IPS-15b (cell line): ENCODE data around the gene CDH13.

ENCODE experiments used
- H3K27me3 ChIP-seq: one replicate; pipeline ENCODE4 v1.6.1; 2013; ENCODE audit warnings: low read length; ENCODE audit not compliant: control insufficient read depth, insufficient read depth
- H3K36me3 ChIP-seq: one replicate; pipeline ENCODE4 v1.6.1; 2013; ENCODE audit warnings: low read length; ENCODE audit not compliant: control insufficient read depth, insufficient read depth
- H3K4me1 ChIP-seq: one replicate; pipeline ENCODE4 v1.6.1; 2013; ENCODE audit warnings: mild to moderate bottlenecking, low read length; ENCODE audit not compliant: control insufficient read depth, insufficient read depth
- H3K4me3 ChIP-seq: one replicate; pipeline ENCODE4 v1.5.1; 2013; ENCODE audit warnings: low read depth, low read length
- H3K9ac ChIP-seq: one replicate; pipeline ENCODE4 v1.6.1; 2013; ENCODE audit warnings: low read depth, mild to moderate bottlenecking, low read length
- H3K9me3 ChIP-seq: one replicate; pipeline ENCODE4 v1.6.1; 2013; ENCODE audit warnings: mild to moderate bottlenecking, low read length; ENCODE audit not compliant: control insufficient read depth, insufficient read depth

CDH13 gene

DNA sequence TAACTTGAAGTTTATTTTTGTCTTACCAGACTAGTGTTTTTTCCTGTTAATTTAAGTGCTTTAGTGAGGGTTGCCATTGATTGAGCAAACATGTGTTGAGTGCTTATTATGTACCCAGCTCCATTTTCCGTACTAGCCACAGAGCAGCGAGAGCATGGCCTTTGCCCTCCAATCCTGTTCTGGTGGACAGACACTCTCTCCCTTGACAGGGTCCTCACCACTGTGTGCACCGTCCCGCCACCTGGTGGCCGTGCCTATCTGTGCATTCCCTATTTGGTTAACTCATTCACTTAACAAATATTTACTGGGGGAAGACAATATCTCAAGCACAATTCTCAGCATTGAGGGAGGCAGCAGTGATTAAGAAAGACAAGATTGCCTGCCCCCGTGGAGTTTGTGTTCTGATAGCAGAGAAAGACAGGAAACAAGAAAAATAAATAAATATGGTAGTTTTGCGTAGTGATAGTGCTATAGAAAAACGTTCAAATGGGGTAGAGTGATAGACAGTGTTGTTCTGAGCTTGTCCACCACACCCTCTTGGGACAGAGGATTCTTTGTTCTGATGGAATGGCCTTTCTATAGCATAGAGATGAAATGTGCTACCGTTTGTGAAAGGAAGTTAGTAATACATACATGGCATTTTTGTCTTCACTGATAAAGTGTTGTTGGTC lies 13.0 kb downstream of the CDH13 start:
- H3K4me1 ChIP-seq, result peaks cover 18% of the 10 kb centered on the region
- no peak overlapping the region for H3K4me3 ChIP-seq
- no peaks in the 10 kb centered on the region for H3K27me3 ChIP-seq
- H3K36me3 ChIP-seq, result no peaks in the 10 kb centered on the region
- H3K9me3 ChIP-seq, result no peaks in the 10 kb centered on the region
- no peak overlapping the region for H3K9ac ChIP-seq

DNA sequence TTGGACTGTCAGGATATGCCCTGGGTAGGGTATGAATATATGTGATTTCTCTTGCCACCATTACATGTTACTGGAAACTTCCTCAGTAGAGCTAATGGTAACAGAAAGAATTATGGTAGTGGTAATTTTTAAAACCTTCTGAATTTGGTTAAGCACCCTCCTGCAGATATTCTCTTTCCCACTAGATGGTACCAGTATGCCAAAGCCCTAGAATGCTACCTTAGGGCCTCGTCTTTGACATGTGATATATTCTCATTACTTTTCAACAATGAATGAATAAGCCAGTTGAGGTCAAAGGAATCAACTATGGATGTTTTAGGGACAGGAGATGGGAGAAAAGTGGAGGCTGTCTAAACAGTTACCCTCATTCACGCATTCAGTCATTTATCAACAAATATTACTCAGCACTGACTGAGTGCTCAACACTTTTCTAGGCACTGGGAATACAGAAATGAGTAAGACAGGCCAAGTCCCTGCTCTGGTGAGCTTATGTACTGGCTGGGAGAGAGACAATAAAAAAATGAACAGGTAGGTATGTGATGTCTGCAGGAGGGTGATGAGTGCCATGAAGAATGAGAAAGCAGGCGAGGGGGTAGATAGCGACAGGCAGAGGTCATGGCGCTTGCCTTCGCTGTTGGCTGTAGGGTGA lies 14.7 kb downstream of the CDH13 start:
- H3K4me3 ChIP-seq, result no peak overlapping the region
- no peaks in the 10 kb centered on the region for H3K36me3 ChIP-seq
- no peaks in the 10 kb centered on the region for H3K9me3 ChIP-seq
- H3K27me3 ChIP-seq, result no peaks in the 10 kb centered on the region
- H3K9ac ChIP-seq, result no peak overlapping the region
- peaks cover 22% of the 10 kb centered on the region for H3K4me1 ChIP-seq

DNA sequence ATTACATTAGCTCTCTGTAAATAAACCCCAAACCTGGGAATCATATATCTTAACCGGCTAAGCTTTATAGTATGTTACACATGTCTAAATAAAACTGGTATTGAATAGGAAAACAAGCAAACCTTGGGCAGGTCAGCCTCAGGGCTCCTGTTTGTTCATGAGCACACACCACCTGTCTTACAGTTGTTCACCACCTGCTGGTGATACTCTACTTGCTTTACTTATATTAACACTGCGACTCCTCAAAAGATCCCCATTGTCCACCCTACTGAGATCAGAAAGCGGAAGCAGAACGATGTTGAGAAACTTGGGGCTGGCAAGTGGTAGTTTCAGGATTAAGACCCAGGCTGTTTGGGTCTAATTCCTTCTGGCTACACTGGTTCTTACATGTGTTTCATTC lies 16.4 kb downstream of the CDH13 start:
- no peaks in the 10 kb centered on the region for H3K36me3 ChIP-seq
- no peak overlapping the region for H3K4me3 ChIP-seq
- no peaks in the 10 kb centered on the region for H3K27me3 ChIP-seq
- no peaks in the 10 kb centered on the region for H3K9me3 ChIP-seq
- peaks cover 22% of the 10 kb centered on the region for H3K4me1 ChIP-seq
- no peak overlapping the region for H3K9ac ChIP-seq

DNA sequence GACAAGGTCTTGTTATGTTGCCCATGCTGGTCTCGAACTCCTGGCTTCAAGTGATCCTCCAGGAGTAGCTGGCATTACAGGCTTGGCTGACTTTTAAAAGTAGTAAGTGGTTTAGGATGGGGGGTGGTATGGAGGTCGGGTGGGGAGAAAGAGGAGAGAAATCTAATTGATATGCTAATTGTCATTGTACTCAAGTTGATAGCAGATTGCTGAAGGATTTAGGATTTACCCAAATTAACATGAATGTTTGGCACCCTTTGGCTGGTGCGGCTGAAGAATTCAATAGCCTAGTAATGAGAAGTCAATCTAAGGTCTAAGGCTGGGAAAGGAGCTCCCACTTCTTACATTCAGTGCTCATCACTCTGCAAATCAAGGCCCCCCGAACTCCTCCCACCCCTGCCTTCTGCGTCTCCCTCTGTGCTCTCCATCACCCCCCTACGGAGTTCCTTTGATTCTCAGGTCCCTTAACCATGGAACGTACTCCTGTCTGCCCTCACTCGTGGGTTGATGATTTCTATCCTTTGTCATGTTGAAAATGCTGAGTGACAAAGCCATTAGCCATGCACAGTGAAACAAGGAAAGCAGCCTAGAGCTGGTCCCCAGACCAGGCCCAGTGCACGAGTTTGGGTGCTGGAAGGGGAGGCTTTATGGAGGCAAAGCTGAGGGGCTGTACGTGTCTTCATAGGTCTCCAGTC lies 17.3 kb downstream of the CDH13 start:
- H3K9me3 ChIP-seq, result no peaks in the 10 kb centered on the region
- H3K9ac ChIP-seq, result no peak overlapping the region
- no peaks in the 10 kb centered on the region for H3K36me3 ChIP-seq
- peaks cover 22% of the 10 kb centered on the region for H3K4me1 ChIP-seq
- no peaks in the 10 kb centered on the region for H3K27me3 ChIP-seq
- peak overlapping the region; percentile 27 for H3K4me3 ChIP-seq

DNA sequence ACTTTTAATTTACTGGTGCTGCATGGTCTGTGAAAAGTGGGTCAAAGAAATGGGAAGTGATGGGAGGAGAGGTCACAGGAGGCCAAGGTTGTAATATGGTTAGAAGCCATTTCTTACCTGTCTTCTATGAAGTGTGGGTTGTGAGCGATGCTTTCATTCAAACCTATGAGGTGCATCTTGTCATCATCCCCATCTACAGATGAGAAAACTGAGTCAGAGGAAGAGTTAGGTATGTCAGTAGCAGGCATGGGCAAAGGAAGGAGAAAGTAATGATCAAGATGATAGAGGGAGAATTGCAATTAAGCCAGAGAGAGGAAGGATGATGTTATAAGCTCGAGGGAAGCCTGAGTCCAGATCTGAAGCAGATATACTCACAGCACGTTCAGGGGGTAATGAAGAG lies 19.7 kb downstream of the CDH13 start:
- no peaks in the 10 kb centered on the region for H3K27me3 ChIP-seq
- H3K4me3 ChIP-seq, result no peak overlapping the region
- no peak overlapping the region for H3K9ac ChIP-seq
- no peaks in the 10 kb centered on the region for H3K36me3 ChIP-seq
- H3K9me3 ChIP-seq, result no peaks in the 10 kb centered on the region
- H3K4me1 ChIP-seq, result peaks cover 22% of the 10 kb centered on the region

DNA sequence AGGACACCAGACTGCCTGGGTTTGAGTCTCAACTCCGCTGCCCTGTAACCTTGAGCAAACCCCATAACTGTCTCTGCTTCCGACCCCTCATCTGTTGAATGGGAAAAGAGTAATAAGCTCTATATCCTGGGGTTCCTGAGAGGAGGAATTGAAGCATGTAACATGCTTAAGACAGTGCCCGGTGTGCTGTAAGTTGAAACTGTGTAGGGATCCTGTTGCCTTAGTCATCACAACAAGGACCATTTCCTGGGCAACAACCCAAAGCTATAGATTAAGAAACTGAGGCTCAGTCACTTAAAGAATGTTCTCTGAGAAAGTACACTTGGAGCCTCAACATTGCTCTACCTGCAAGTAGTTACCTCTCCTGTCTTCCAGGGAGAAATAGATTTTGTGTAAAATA lies 23.0 kb downstream of the CDH13 start:
- Histone ChIP-seq H3K9me3 (no peaks in the 10 kb centered on the region), H3K27me3 (no peaks in the 10 kb centered on the region), H3K4me3 (no peak overlapping the region), H3K36me3 (no peaks in the 10 kb centered on the region), H3K9ac (no peak overlapping the region), H3K4me1 (peaks cover 5% of the 10 kb centered on the region)

DNA sequence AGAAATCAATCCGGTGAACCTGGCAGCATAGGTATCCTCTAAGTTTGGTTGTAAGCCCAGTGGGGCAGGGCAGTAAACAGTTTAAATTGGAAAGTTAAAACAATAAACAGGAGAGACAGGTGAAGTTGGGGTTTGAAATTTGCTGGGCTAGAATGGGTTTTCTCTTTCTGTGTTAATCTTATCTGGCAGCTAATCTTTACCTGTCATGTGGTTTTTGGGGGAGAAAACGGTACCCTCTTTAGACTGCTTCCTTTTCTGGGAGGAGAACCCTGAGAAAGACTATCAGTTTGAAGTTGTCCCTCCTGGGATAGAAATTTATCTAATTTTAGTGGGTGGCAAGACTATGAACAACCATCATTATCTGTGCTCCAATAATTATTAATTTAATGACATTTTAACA lies 24.0 kb downstream of the CDH13 start:
- H3K27me3 ChIP-seq, result no peaks in the 10 kb centered on the region
- H3K9ac ChIP-seq, result no peak overlapping the region
- H3K4me3 ChIP-seq, result no peak overlapping the region
- H3K9me3 ChIP-seq, result no peaks in the 10 kb centered on the region
- H3K4me1 ChIP-seq, result peaks cover 4% of the 10 kb centered on the region
- no peaks in the 10 kb centered on the region for H3K36me3 ChIP-seq

DNA sequence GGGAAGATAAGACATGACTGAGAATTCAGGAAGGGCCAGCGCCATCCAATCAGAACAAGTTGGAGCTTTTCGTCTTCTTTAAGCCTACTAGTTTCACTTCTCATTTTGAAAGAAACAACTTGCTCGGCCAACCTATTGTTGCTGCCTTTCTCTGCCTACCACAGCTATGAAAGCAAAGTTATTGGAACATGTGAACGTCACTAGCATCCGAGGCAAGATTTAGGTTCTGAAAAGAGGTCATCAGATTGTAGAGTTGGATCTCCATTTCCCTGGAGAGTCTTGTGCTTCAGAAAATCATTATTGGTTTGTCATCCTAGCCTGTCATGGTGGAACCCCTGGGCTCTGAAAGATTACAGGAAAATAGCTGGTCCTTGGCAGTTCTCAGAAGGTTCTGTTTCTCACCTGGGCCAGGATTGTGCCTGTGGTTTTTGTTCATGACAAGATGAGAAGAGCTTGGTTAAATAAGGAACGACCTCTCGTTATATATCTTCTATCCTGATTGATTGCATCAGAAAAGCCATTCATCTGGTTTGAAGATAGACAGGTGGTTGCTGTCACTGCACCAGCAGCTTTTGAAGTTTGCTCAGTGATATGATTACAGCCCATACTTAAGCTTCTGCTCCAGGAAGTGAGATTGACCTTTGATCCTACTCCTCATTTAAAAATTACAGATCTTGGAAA lies 25.3 kb downstream of the CDH13 start:
- no peaks in the 10 kb centered on the region for H3K9me3 ChIP-seq
- peaks cover 6% of the 10 kb centered on the region for H3K4me1 ChIP-seq
- H3K4me3 ChIP-seq, result no peak overlapping the region
- H3K27me3 ChIP-seq, result no peaks in the 10 kb centered on the region
- no peak overlapping the region for H3K9ac ChIP-seq
- no peaks in the 10 kb centered on the region for H3K36me3 ChIP-seq

DNA sequence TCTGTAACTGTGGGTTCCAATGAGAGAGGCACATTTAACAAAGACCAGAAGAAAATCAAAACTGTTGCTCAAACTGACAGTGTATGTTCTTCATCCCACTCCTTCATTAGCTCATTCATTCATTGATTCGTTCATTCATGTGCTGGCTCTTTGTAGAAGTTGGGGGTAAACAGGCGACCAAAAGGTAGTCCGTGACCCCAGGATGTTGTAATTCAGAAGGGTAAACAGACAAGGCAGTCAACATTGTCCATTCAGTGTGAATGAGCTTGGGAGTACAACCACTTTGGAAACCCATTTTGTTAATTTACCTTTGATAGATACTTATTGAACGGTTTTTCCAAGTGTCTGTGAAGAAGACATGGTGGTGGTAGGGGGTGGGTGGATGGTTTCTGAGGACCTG lies 26.1 kb downstream of the CDH13 start:
- no peaks in the 10 kb centered on the region for H3K36me3 ChIP-seq
- H3K4me1 ChIP-seq, result peaks cover 6% of the 10 kb centered on the region
- H3K9ac ChIP-seq, result no peak overlapping the region
- H3K9me3 ChIP-seq, result no peaks in the 10 kb centered on the region
- H3K27me3 ChIP-seq, result no peaks in the 10 kb centered on the region
- H3K4me3 ChIP-seq, result no peak overlapping the region

DNA sequence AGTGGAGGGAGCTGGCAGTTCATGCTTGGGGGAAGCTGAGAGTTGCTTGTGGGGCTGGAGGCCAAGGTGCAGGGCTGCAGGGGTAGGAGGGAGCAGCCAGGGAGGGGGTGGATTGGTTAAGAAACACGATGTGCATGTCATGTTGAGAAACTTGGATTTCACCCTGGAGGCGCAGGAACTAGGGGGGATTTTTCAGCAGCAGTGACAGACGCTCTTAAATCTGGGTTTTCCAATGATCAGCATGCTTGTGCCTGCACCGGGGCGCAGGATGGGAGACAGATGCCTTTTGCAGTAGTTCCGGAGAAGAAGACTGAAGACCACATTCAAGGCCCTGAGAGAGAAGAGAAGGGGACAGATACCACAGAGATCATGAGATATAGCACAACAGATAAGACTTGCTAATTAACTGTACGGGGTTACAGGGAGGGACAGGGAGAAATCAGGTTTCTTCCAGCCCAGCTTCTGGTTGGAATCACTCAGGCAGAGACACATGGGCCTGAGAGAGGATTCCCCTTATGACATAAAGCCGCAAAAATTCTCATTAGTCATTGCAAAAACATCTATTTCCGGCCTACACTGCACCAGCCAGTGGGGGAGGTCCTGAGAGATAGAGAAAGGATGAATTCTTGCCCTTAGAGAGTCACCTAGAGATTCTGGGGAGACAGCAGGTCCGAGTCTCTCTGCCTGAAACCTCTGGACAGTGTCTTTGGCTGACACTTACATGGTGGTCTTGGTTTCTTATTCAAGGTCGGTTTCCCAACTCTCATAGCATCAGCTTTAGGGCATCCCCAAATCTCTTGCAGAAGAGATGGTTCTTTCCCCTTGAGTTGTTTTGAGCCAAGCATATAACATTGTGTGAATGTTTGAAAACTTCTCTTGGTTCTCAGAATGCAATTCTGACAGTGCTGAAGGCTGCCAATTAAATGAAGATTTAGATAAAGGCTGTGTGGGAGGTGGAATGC lies 27.1 kb downstream of the CDH13 start:
- H3K27me3 ChIP-seq, result no peaks in the 10 kb centered on the region
- no peaks in the 10 kb centered on the region for H3K9me3 ChIP-seq
- no peaks in the 10 kb centered on the region for H3K36me3 ChIP-seq
- H3K4me1 ChIP-seq, result peaks cover 6% of the 10 kb centered on the region
- no peak overlapping the region for H3K4me3 ChIP-seq
- no peak overlapping the region for H3K9ac ChIP-seq
